ENCODE results near the gene CRYBG3. TPM values are rescaled to one million over a fixed set of nuclear protein-coding genes. Genes with fewer than 3 reads are reported as not detected.

The CRYBG3 gene
- total RNA-seq, 3 donors from 2014 or later: 13.6 to 71.6 (median 14.5) TPM

DNA sequence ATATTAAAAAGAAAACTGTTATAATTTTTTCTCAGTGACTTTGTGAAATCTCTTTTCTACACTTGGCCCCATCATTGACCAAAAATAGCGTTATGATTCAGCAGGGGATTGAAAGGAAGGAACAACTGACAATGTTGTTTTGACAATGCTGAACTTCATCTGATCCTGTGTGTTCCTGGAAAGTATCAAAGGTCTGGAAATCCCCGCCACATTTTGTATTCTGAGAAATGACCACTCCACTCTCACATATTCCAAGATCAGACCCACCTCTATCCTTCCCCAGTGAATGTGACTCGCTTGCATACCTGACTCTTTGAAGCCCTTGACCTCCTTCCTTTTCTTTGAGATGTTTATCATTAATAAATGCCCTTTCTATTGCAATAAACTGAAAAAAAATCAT lies 160.1 kb downstream of the CRYBG3 start:
- Histone ChIP-seq H3K4me3 (no peak overlapping the region), H3K9me3 (no peaks in the 10 kb centered on the region), H3K36me3 (ENCODE audit: low read depth) (no peaks in the 10 kb centered on the region), H3K4me1 (ENCODE audit: low read depth) (no peaks in the 10 kb centered on the region)
- DNase-seq (no peak), ATAC-seq (no peak)
- TF ChIP-seq, protein P1, sequence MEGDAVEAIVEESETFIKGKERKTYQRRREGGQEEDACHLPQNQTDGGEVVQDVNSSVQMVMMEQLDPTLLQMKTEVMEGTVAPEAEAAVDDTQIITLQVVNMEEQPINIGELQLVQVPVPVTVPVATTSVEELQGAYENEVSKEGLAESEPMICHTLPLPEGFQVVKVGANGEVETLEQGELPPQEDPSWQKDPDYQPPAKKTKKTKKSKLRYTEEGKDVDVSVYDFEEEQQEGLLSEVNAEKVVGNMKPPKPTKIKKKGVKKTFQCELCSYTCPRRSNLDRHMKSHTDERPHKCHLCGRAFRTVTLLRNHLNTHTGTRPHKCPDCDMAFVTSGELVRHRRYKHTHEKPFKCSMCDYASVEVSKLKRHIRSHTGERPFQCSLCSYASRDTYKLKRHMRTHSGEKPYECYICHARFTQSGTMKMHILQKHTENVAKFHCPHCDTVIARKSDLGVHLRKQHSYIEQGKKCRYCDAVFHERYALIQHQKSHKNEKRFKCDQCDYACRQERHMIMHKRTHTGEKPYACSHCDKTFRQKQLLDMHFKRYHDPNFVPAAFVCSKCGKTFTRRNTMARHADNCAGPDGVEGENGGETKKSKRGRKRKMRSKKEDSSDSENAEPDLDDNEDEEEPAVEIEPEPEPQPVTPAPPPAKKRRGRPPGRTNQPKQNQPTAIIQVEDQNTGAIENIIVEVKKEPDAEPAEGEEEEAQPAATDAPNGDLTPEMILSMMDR (IDR thresholded peaks at IDR 0.05): no peak
- intact Hi-C loops (cut with DNase I, micrococcal nuclease): no loop called here

DNA sequence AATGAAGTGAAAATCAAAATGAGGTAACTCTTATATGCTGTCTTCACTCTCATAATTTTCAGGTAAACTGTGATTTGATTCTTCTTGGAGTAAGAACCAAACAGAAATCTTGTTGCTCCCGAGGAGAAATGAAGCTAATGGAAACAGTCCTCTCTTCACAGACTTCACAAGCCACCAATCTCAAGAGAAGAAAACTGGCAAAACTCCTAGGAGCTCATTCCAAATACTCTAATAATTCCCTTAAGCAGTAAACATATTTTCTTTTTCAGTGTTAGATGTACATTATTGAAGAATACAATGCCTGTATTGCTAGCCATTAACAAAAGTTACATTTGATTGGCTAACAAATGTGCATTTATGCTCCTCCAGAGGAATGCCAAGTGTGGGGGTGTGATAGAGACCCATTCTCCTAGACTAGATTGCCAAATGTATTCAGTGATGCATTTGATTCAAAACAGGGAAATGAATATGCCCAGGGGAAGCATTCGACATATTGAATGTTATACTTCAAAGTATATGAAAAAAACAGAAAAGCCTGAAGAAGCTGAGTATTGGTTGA lies 162.2 kb downstream of the CRYBG3 start:
- Histone ChIP-seq H3K9me3 (no peaks in the 10 kb centered on the region), H3K36me3 (ENCODE audit: low read depth) (no peaks in the 10 kb centered on the region), H3K4me1 (ENCODE audit: low read depth) (no peaks in the 10 kb centered on the region), H3K4me3 (no peak overlapping the region)
- TF ChIP-seq, protein P1 (IDR thresholded peaks at IDR 0.05): no peak
- DNase-seq (no peak), ATAC-seq (no peak)
- intact Hi-C loops (cut with DNase I, micrococcal nuclease): no loop called here

DNA sequence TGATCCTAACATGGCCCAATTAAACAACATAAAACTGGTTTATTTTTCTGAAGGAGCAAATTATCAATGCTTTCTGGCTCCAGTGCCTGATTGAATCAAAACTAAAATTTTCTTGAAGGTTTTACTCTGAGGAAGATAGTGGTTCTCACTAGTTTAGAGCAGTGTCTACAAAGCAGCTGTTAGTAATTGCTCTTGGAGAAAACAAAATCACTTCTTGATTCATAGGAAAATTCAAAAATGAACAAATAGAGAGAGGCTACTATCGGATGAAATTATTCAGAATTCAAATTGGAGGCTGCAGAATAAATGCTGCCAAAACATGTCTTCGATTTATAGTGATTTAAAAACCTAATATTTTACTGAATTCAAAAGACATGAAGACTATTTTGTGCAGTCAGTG lies 165.5 kb downstream of the CRYBG3 start:
- H3K9me3 ChIP-seq: no peaks in the 10 kb centered on the region
- H3K4me3 ChIP-seq: no peak overlapping the region
- TF ChIP-seq, protein P1 (IDR thresholded peaks at IDR 0.05): no peak
- ATAC-seq (no peak), DNase-seq (no peak)
- H3K4me1 ChIP-seq (ENCODE audit: low read depth): no peaks in the 10 kb centered on the region
- intact Hi-C loops (cut with DNase I, micrococcal nuclease): no loop called here
- no peaks in the 10 kb centered on the region for H3K36me3 ChIP-seq (ENCODE audit: low read depth)

- H3K4me3 ChIP-seq: no peak overlapping the region
- no peaks in the 10 kb centered on the region for H3K36me3 ChIP-seq (ENCODE audit: low read depth)
- H3K4me1 ChIP-seq (ENCODE audit: low read depth): no peaks in the 10 kb centered on the region
- TF ChIP-seq, protein P1 (IDR thresholded peaks at IDR 0.05): no peak
- no peak for DNase-seq
- no peaks in the 10 kb centered on the region for H3K9me3 ChIP-seq
- intact Hi-C loops (cut with DNase I, micrococcal nuclease): no loop called here
- no peak for ATAC-seq
These were observed 167.2 kb downstream of the CRYBG3 start for GRCh38 chr3:97988784-97989568.

- Histone ChIP-seq H3K4me1 (ENCODE audit: low read depth) (no peaks in the 10 kb centered on the region), H3K4me3 (no peak overlapping the region), H3K9me3 (no peaks in the 10 kb centered on the region), H3K36me3 (ENCODE audit: low read depth) (no peaks in the 10 kb centered on the region)
- DNase-seq (no peak), ATAC-seq (no peak)
- intact Hi-C loops (cut with DNase I, micrococcal nuclease): no loop called here
- TF ChIP-seq, protein P1 (IDR thresholded peaks at IDR 0.05): no peak
These were observed 168.9 kb downstream of the CRYBG3 start for GRCh38 chr3:97990624-97991292.
